ENCODE measurements around the gene AGXT. TPM values are rescaled to one million over a fixed set of nuclear protein-coding genes. Genes with fewer than 3 reads are reported as not detected.

AGXT gene
- total RNA-seq, 1 experiment from 2014 or later: 0.34 TPM

DNA sequence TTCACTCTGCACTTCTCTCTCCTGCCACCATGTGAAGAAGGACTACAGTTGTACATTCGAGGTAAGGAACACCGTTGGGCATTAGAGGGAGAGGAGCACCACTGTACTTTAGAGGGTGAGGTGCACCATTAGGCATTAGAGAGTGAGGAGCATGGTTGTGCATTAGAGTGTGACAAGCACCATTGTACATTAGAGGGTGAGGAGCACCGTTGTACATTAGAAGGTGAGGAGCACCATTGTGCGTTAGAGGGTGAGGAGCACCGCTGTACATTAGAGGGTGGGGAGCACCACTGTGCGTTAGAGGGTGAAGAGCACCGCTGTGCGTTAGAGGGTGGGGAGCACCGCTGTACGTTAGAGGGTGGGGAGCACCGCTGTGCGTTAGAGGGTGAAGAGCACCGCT is 20.8 kb upstream of the AGXT start:
- ChIA-PET CTCF (no interaction called here), RAD21 (ENCODE audit: low non-redundant PET in 1 of 2, low total read pairs in 2 of 2, uncharacterized antibody in 2 of 2, unreplicated experiment in 2 of 2) (no interaction called here)
- no TSS peak for BruUV-seq (replicated peaks)

More for the DNA sequence above, 20.8 kb upstream of the AGXT start:
- Histone ChIP-seq H2AFZ (ENCODE audit: low read depth, low read length, poor library complexity, severe bottlenecking) (no peak overlapping the region), H4K20me1 (ENCODE audit: insufficient read depth) (no peaks in the 10 kb centered on the region), H3K27ac (ENCODE audit: low read depth, low read length) (no peak overlapping the region), H3K4me3 (replicated peaks in 1 of 2; ENCODE audit: low read depth in 1 of 2, low read length in 2 of 2) (no peak overlapping the region), H3K79me2 (ENCODE audit: insufficient read depth, low read length) (no peaks in the 10 kb centered on the region), H3K9me2 (ENCODE audit: insufficient read depth) (no peaks in the 10 kb centered on the region), H3K4me2 (ENCODE audit: low read length) (no peak overlapping the region), H3K9ac (ENCODE audit: low read length) (no peak overlapping the region), H3K9me3 (ENCODE audit: control insufficient read depth in 1 of 2, insufficient read depth in 1 of 2, low read depth in 1 of 2, low read length in 2 of 2) (no peaks in the 10 kb centered on the region), H3K4me1 (ENCODE audit: control insufficient read depth in 1 of 2, insufficient read depth in 2 of 2, low read length in 2 of 2) (no peaks in the 10 kb centered on the region), H3K27me3 (ENCODE audit: insufficient read depth, low read length) (no peaks in the 10 kb centered on the region), H3K36me3 (ENCODE audit: control insufficient read depth in 1 of 2, insufficient read depth in 2 of 2, low read length in 2 of 2) (no peaks in the 10 kb centered on the region)
- no peak for ATAC-seq
- TF ChIP-seq JUND (IDR thresholded peaks at IDR 0.05): no peak
- TF ChIP-seq, protein P1, sequence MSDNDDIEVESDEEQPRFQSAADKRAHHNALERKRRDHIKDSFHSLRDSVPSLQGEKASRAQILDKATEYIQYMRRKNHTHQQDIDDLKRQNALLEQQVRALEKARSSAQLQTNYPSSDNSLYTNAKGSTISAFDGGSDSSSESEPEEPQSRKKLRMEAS (IDR thresholded peaks at IDR 0.05): no peak
- no peak for TF ChIP-seq POLR2AphosphoS5 (IDR thresholded peaks at IDR 0.05; ENCODE audit: low read depth, low read length)
- TF ChIP-seq EGR1 (IDR thresholded peaks at IDR 0.05; ENCODE audit: low read depth): no peak
- no peak for TF ChIP-seq CBX3 (IDR thresholded peaks at IDR 0.05; ENCODE audit: low read depth)
- TF ChIP-seq EZH2 (IDR thresholded peaks at IDR 0.05): no peak
- no peak for TF ChIP-seq ZNF274 (IDR thresholded peaks at IDR 0.05; ENCODE audit: low read depth, low read length)
- TF ChIP-seq, protein P2, sequence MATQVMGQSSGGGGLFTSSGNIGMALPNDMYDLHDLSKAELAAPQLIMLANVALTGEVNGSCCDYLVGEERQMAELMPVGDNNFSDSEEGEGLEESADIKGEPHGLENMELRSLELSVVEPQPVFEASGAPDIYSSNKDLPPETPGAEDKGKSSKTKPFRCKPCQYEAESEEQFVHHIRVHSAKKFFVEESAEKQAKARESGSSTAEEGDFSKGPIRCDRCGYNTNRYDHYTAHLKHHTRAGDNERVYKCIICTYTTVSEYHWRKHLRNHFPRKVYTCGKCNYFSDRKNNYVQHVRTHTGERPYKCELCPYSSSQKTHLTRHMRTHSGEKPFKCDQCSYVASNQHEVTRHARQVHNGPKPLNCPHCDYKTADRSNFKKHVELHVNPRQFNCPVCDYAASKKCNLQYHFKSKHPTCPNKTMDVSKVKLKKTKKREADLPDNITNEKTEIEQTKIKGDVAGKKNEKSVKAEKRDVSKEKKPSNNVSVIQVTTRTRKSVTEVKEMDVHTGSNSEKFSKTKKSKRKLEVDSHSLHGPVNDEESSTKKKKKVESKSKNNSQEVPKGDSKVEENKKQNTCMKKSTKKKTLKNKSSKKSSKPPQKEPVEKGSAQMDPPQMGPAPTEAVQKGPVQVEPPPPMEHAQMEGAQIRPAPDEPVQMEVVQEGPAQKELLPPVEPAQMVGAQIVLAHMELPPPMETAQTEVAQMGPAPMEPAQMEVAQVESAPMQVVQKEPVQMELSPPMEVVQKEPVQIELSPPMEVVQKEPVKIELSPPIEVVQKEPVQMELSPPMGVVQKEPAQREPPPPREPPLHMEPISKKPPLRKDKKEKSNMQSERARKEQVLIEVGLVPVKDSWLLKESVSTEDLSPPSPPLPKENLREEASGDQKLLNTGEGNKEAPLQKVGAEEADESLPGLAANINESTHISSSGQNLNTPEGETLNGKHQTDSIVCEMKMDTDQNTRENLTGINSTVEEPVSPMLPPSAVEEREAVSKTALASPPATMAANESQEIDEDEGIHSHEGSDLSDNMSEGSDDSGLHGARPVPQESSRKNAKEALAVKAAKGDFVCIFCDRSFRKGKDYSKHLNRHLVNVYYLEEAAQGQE (IDR thresholded peaks at IDR 0.05; ENCODE audit: low read depth): no peak
- TF ChIP-seq, protein P3, sequence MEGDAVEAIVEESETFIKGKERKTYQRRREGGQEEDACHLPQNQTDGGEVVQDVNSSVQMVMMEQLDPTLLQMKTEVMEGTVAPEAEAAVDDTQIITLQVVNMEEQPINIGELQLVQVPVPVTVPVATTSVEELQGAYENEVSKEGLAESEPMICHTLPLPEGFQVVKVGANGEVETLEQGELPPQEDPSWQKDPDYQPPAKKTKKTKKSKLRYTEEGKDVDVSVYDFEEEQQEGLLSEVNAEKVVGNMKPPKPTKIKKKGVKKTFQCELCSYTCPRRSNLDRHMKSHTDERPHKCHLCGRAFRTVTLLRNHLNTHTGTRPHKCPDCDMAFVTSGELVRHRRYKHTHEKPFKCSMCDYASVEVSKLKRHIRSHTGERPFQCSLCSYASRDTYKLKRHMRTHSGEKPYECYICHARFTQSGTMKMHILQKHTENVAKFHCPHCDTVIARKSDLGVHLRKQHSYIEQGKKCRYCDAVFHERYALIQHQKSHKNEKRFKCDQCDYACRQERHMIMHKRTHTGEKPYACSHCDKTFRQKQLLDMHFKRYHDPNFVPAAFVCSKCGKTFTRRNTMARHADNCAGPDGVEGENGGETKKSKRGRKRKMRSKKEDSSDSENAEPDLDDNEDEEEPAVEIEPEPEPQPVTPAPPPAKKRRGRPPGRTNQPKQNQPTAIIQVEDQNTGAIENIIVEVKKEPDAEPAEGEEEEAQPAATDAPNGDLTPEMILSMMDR (IDR thresholded peaks at IDR 0.05 in 2 of 3, conservative IDR thresholded peaks at IDR 0.05 in 1 of 3; ENCODE audit: borderline replicate concordance in 1 of 3, insufficient read depth in 1 of 3, low read depth in 2 of 3, low read length in 2 of 3): no peak
- TF ChIP-seq SRF (IDR thresholded peaks at IDR 0.05; ENCODE audit: low read depth): no peak
- no peak for TF ChIP-seq EZH2phosphoT487 (IDR thresholded peaks at IDR 0.05; ENCODE audit: borderline replicate concordance)
- TF ChIP-seq ZFX (IDR thresholded peaks at IDR 0.05): no peak
- TF ChIP-seq FOSL1 (IDR thresholded peaks at IDR 0.05; ENCODE audit: low read depth): no peak
- TF ChIP-seq RAD21 (IDR thresholded peaks at IDR 0.05; ENCODE audit: low read depth): no peak
- no peak for TF ChIP-seq ATF3 (IDR thresholded peaks at IDR 0.05)
- TF ChIP-seq SIN3A (IDR thresholded peaks at IDR 0.05; ENCODE audit: low read depth): no peak
- POLR2A ChIA-PET: no interaction called here
- no peak for DNase-seq (ENCODE audit: low read depth, low spot score)
- intact Hi-C loops (cut with micrococcal nuclease): no loop called here
